HG03064 (cell line): ENCODE results near the gene PTBP3.
"Not testable (repeated sequence)": the region's sequence is repeated elsewhere in the genome, so short reads cannot be mapped to it uniquely, and the experiment has no call there.

Source experiments
- ATAC-seq: cut with Tn5 transposase; IDR thresholded peaks from one replicate; pipeline ENCODE4 v1.9.1; 2021; ENCODE audit warnings: low read depth; ENCODE audit not compliant: unreplicated experiment

PTBP3 gene

DNA sequence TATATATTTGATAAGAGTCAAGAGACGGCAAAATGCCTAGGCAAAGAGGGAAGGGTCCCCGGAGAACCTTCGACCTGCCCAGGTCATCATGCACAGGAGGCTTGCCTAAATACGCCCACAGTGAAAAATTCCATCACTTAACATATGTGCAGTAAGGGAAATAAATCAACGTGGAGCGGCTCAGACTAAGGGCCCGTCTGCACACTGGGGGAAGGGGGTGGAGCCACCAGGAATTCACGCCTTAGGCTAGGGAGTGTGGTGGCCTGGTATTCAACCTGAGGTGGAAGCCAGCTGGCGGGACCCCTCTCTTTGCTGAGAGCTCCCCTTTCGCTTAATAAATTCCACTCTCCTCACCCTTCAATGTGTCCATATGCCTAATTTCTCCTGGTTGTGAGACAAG is 8.3 kb downstream of the PTBP3 start:
- ATAC-seq = no peak

DNA sequence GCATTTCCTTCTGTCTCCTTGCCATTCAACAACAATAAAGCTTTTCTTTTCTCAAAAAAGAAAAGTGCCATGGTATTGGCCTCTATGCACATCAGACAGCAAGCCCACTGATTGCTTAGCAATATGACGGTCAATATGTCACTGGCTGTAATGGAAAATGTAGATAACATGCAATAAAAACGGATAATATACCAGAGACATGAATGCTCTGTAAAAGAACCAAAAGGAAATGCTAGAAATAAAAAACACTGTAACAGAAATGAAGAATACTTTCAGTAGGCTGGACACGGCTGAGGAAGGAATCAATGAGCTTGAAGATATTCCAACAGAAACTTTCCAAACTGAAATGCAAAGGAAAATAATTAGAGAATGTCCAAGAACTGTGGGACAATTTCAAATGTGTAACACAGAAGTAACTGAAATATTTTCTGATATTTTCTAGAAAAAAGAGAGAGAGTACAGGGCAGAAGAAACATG is 10.0 kb downstream of the PTBP3 start:
- no peak for ATAC-seq

- no peak for ATAC-seq
These were observed 10.6 kb downstream of the PTBP3 start for GRCh38 chr9:112322701-112323377.

- ATAC-seq = no peak
These were observed 17.0 kb downstream of the PTBP3 start for GRCh38 chr9:112316258-112316943.

DNA sequence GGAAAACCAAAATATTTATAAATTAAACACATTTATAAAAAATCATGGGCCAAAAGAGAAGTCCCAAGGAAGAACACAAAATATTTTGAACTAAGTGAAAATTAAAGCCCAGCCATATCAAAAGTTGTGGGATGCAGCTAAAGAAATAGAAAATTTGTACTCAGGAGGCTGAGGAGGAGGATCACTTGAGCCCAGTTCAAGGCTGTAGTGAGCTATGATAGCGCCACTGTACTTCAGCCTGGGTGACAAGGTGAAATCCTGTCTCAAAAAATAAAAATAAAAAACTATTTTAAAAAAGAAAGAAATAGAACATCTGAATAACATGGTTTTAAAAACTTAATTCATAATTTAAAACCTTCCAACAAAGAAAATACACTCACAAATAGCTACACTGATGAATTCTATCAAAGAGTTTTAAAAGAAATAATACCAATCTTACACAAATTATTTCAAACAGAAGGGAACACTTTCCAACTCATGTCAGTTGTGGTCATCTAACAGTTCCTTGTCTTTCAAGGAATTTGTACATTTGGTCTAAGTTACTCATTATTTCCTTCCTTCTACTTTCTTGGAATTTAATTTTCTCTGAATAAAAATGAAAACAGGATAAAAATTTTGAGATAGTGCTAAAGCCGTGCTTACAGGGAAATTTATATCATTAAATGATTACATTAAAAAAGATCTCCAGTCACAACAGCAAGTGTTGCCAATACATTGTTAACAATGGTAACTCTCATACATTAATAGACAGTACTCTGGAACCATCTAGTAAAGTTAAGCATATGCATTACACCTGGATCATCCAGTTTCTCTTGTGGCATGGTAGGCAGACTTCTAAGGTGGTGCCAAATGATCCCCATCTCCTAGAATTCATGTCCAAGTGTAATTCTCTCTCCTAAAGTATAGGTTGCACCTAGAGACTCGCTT is 17.8 kb downstream of the PTBP3 start:
- no peak for ATAC-seq

GRCh38 chr9:112312139-112312538 is 21.3 kb downstream of the PTBP3 start:
- no peak for ATAC-seq

GRCh38 chr9:112311497-112311896 is 21.9 kb downstream of the PTBP3 start:
- no peak for ATAC-seq

- no peak for ATAC-seq
These were observed 22.6 kb downstream of the PTBP3 start for GRCh38 chr9:112310826-112311225.

GRCh38 chr9:112308588-112308987 is 24.8 kb downstream of the PTBP3 start:
- no peak for ATAC-seq

GRCh38 chr9:112301420-112301819 is 32.0 kb downstream of the PTBP3 start:
- ATAC-seq = no peak

GRCh38 chr9:112299514-112299913 is 33.9 kb downstream of the PTBP3 start:
- no peak for ATAC-seq

DNA sequence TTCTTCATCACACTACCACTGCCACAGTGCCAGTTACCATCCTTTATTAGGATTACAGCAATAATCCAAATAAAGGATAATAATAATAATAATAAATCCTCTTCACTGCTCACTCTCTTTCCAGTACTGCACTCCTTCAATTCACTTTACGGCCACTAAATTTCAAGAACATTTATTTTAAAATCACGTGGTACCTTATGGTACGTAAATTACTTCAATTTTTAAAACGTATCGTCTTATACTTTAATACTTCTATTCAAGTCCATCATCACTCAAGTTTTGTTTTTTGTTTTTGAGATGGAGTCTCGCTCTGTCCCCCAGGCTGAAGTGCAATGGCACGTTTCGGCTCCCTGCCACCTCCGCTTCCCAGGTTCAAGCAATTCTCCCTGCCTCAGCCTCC is 36.5 kb downstream of the PTBP3 start:
- no peak for ATAC-seq

DNA sequence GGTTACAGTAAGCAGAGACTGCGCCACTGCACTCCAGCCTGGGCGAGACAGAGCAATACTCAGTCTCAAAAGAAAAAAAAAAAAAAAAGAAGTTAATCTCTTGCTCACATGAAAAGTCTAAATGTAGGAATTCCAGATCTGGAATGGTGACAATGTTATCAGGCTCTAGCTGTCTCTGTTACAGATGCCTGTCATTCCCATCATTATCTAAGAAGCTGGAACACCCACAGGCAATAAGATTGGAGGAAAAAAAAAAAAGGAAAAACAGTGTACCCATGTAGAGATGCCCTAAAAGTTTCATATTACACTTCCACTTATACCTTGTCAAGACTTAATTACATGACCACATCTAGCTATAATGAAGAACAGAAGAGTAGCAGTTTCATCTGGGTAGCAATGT is 38.2 kb downstream of the PTBP3 start:
- no peak for ATAC-seq

GRCh38 chr9:112288029-112288428 is 45.4 kb downstream of the PTBP3 start:
- no peak for ATAC-seq

DNA sequence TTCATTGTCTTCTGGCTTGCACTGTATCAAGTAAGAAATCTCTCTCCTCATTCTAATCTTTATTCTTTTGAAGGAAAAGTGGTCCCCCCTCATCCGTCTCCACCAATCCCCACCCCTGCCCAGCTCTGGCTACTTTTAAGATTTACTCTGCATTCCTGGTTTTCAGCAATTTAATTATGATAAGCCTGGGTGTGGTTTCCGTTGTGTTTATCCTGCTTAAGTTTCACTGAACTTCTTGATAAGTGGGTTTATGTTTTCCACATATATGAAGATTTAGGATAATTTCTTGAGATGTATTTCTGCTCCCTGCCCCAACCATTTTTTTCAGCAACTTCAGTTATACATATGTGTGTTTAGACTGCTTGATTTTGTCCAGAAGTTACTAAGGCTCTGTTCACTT is 46.5 kb downstream of the PTBP3 start:
- ATAC-seq = no peak

- ATAC-seq = no peak
These were observed 48.4 kb downstream of the PTBP3 start for GRCh38 chr9:112285056-112285455.

- ATAC-seq = no peak
These were observed 49.7 kb downstream of the PTBP3 start for GRCh38 chr9:112283582-112284253.

DNA sequence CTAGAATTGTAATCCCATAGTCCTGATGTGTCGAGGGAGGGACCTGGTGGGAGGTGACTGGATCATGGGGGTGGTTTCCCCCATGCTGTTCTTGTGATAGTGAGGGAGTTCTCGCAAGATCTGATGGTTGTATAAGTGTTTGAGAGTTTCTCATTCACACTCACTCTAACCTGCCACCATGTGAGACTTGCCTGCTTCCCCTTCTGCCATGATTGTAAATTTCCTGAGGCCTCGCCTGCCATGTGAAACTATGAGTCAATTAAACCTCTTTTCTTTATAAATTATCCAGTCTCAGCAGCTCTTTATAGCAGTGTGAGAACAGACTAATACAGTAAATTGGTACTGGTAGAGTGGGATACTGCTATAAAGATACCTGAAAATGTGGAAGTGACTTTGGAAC is 50.6 kb downstream of the PTBP3 start:
- ATAC-seq = not testable (repeated sequence)

DNA sequence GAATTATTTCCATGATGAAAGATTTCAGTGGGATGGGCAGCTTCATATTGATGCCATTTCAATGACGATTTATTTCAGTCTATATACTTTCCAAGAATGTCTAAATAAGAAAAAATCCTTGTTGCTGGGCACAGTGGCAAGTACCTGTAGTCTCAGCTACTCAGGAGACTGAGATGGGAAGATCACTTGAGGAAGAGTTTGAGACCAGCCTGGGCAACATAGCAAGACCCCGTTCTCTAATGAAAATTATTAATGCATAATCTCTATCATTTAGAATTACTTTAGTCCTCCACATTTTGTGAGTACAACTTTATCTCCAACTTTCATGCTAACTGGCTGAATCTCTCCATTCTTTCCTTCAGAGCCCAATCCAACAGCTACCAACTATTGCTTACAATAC is 52.5 kb downstream of the PTBP3 start:
- ATAC-seq = no peak

DNA sequence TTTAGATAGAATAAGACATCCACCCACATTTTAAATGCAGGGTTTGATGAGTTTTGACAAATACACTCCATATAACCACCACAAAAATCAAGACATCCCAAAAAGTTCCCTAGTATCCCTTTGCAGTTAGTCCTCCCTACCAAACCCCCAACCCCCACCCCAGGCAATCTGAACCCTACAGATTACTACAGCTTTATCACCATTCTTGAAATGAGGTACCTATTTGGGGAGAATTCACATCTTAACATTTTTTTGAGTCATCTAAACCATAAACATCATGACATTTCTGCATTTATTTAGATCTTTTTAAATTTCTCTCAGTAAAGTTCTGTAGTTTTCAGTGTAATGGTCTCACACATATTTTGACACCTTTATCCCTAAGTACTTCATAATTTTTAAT is 53.9 kb downstream of the PTBP3 start:
- no peak for ATAC-seq

DNA sequence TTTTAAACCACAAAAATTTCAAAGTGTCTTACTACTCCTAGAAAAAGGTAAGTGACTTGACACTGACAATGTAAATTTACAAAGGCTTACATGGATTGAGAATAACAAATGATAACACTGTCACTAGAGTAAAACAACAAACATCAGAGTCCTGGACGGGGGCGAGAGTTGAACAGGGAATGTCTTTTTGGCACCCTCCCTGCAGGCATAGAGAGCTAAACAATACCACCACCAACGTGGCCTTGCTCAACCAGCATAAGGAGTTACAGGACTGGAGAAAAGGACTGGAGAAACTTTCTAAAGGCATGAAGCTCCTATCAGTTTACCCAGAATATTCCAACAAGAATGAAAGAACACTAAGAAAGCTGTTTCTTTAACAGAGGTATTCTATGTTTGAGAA is 55.3 kb downstream of the PTBP3 start:
- no peak for ATAC-seq
